ENCODE data around the gene CAPRIN1. TPM values are rescaled to one million over a fixed set of nuclear protein-coding genes. Genes with fewer than 3 reads are reported as not detected.

CAPRIN1 gene
- total RNA-seq, 1 donor: 225 TPM

DNA sequence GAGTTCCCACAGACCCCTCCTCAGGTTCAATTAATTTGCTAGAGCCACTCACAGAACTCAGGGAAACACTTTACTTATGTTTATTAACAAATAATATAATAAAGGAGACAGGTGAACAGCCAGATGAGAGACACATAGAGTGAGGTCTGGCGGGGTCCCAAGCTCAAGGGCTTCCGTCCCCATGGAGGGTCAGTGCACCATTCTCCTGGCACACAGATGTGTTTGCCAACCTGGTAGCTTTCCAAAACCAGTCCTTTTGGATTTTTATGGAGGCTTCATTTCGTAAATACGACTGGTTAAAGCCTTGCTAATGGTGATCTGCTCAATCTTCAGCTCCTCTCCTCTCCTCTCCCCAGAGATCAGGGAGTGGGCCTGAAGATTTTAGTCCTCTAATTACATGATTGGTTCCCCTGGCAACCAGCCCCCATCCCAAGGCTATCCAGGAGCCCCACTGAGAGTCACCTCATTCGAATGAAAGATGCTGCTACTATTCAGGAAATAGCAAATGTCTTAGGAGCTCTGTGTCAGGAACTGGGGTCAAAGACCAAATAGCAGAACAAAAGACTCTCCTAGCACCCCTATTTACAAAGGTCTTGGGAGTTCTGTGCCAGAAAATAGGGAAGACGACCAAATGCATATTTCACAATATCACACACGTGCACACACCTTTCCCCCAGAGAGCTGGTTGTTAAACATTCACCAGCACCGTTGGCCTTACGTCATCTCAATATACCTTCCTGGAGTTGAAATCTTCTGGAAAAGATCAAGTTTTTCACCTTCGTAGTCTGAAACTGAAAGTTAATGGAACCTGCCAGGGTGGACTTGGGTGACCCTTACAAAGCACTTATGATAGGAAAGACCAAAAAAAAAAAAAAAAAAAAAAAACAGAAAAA lies 23.8 kb upstream of the CAPRIN1 start:
- DNase-seq (ENCODE audit: insufficient read length, low spot score, missing footprints): no peak
- Histone ChIP-seq H3K79me2 (ENCODE audit: insufficient read depth, low read length) (no peaks in the 10 kb centered on the region), H3K27ac (ENCODE audit: low read depth, low read length) (no peak overlapping the region), H3K4me3 (ENCODE audit: insufficient read depth, low read length) (no peak overlapping the region), H3K27me3 (ENCODE audit: insufficient read depth, low read length) (no peaks in the 10 kb centered on the region), H3K4me2 (ENCODE audit: insufficient read depth, low read length) (no peak overlapping the region), H3K36me3 (ENCODE audit: insufficient read depth, low read length) (no peaks in the 10 kb centered on the region), H2AFZ (ENCODE audit: low read length) (no peak overlapping the region), H4K20me1 (ENCODE audit: insufficient read depth, low read length) (no peaks in the 10 kb centered on the region), H3K4me1 (ENCODE audit: insufficient read depth, low read length) (no peaks in the 10 kb centered on the region), H3K9me3 (ENCODE audit: low read depth, low read length) (no peaks in the 10 kb centered on the region)
- TF ChIP-seq, protein P1, sequence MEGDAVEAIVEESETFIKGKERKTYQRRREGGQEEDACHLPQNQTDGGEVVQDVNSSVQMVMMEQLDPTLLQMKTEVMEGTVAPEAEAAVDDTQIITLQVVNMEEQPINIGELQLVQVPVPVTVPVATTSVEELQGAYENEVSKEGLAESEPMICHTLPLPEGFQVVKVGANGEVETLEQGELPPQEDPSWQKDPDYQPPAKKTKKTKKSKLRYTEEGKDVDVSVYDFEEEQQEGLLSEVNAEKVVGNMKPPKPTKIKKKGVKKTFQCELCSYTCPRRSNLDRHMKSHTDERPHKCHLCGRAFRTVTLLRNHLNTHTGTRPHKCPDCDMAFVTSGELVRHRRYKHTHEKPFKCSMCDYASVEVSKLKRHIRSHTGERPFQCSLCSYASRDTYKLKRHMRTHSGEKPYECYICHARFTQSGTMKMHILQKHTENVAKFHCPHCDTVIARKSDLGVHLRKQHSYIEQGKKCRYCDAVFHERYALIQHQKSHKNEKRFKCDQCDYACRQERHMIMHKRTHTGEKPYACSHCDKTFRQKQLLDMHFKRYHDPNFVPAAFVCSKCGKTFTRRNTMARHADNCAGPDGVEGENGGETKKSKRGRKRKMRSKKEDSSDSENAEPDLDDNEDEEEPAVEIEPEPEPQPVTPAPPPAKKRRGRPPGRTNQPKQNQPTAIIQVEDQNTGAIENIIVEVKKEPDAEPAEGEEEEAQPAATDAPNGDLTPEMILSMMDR (IDR thresholded peaks at IDR 0.05; ENCODE audit: extremely low read depth, low read depth, low read length): no peak

- Histone ChIP-seq H3K27me3 (ENCODE audit: insufficient read depth, low read length) (no peaks in the 10 kb centered on the region), H2AFZ (ENCODE audit: low read length) (peak overlapping the region; percentile 35), H3K4me3 (ENCODE audit: insufficient read depth, low read length) (no peak overlapping the region), H3K27ac (ENCODE audit: low read depth, low read length) (no peak overlapping the region), H3K79me2 (ENCODE audit: insufficient read depth, low read length) (no peaks in the 10 kb centered on the region), H3K4me2 (ENCODE audit: insufficient read depth, low read length) (no peak overlapping the region), H3K9me3 (ENCODE audit: low read depth, low read length) (no peaks in the 10 kb centered on the region), H4K20me1 (ENCODE audit: insufficient read depth, low read length) (no peaks in the 10 kb centered on the region), H3K4me1 (ENCODE audit: insufficient read depth, low read length) (no peaks in the 10 kb centered on the region), H3K36me3 (ENCODE audit: insufficient read depth, low read length) (no peaks in the 10 kb centered on the region)
- TF ChIP-seq, protein P1 (IDR thresholded peaks at IDR 0.05; ENCODE audit: extremely low read depth, low read depth, low read length): no peak
- DNase-seq (ENCODE audit: insufficient read length, low spot score, missing footprints): peak; percentile 58
These were observed 23.1 kb upstream of the CAPRIN1 start for GRCh38 chr11:34028425-34028824.

- Histone ChIP-seq H3K4me1 (ENCODE audit: insufficient read depth, low read length) (no peaks in the 10 kb centered on the region), H4K20me1 (ENCODE audit: insufficient read depth, low read length) (no peaks in the 10 kb centered on the region), H3K79me2 (ENCODE audit: insufficient read depth, low read length) (no peaks in the 10 kb centered on the region), H3K4me3 (ENCODE audit: insufficient read depth, low read length) (no peak overlapping the region), H3K4me2 (ENCODE audit: insufficient read depth, low read length) (no peak overlapping the region), H3K27ac (ENCODE audit: low read depth, low read length) (no peak overlapping the region), H2AFZ (ENCODE audit: low read length) (peak overlapping the region; percentile 9), H3K9me3 (ENCODE audit: low read depth, low read length) (no peaks in the 10 kb centered on the region), H3K27me3 (ENCODE audit: insufficient read depth, low read length) (no peaks in the 10 kb centered on the region), H3K36me3 (ENCODE audit: insufficient read depth, low read length) (no peaks in the 10 kb centered on the region)
- DNase-seq (ENCODE audit: insufficient read length, low spot score, missing footprints): peak; percentile 26
- TF ChIP-seq, protein P1 (IDR thresholded peaks at IDR 0.05; ENCODE audit: extremely low read depth, low read depth, low read length): no peak
These were observed 22.4 kb upstream of the CAPRIN1 start for GRCh38 chr11:34029176-34029575.

DNA sequence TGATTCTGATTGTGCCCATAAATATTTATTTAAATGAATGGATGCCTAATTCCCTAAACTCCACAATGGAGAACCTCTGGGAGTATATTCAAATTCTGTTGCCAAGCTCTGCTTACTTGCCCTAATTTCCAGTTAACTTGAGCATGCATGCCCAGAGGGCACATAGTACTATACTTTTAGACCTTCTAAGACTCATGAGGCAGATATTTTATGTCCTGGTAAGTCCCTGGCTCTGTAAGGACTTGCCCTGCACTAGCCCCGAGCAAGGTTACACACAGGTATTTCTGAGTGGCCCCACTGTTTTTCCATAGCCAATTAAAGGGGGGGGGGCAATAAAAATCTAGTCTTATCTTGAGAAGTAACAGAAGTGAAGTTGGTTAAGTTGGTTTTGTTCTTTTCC lies 21.1 kb upstream of the CAPRIN1 start:
- Histone ChIP-seq H3K4me1 (ENCODE audit: insufficient read depth, low read length) (no peaks in the 10 kb centered on the region), H2AFZ (ENCODE audit: low read length) (no peak overlapping the region), H3K27me3 (ENCODE audit: insufficient read depth, low read length) (no peaks in the 10 kb centered on the region), H3K9me3 (ENCODE audit: low read depth, low read length) (no peaks in the 10 kb centered on the region), H3K79me2 (ENCODE audit: insufficient read depth, low read length) (no peaks in the 10 kb centered on the region), H3K4me3 (ENCODE audit: insufficient read depth, low read length) (no peak overlapping the region), H4K20me1 (ENCODE audit: insufficient read depth, low read length) (no peaks in the 10 kb centered on the region), H3K4me2 (ENCODE audit: insufficient read depth, low read length) (no peak overlapping the region), H3K36me3 (ENCODE audit: insufficient read depth, low read length) (no peaks in the 10 kb centered on the region), H3K27ac (ENCODE audit: low read depth, low read length) (no peak overlapping the region)
- peak; percentile 13 for DNase-seq (ENCODE audit: insufficient read length, low spot score, missing footprints)
- TF ChIP-seq, protein P1 (IDR thresholded peaks at IDR 0.05; ENCODE audit: extremely low read depth, low read depth, low read length): no peak
